Measurements from ENCODE around the gene FMNL2.

GRCh38 chr2:152646264-152646663 is 311.3 kb downstream of the FMNL2 start:
- TF ChIP-seq, protein P1, sequence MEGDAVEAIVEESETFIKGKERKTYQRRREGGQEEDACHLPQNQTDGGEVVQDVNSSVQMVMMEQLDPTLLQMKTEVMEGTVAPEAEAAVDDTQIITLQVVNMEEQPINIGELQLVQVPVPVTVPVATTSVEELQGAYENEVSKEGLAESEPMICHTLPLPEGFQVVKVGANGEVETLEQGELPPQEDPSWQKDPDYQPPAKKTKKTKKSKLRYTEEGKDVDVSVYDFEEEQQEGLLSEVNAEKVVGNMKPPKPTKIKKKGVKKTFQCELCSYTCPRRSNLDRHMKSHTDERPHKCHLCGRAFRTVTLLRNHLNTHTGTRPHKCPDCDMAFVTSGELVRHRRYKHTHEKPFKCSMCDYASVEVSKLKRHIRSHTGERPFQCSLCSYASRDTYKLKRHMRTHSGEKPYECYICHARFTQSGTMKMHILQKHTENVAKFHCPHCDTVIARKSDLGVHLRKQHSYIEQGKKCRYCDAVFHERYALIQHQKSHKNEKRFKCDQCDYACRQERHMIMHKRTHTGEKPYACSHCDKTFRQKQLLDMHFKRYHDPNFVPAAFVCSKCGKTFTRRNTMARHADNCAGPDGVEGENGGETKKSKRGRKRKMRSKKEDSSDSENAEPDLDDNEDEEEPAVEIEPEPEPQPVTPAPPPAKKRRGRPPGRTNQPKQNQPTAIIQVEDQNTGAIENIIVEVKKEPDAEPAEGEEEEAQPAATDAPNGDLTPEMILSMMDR (IDR thresholded peaks at IDR 0.05), result no peak
- TF ChIP-seq POLR2A (IDR thresholded peaks at IDR 0.05), result no peak
- TF ChIP-seq POLR2AphosphoS5 (IDR thresholded peaks at IDR 0.05), result no peak
- no peak for TF ChIP-seq EP300 (IDR thresholded peaks at IDR 0.05)

All from stomach (tissue), 4 donors.